HCT116 (cell line): ENCODE results near the gene GPC4. TPM values are rescaled to one million over a fixed set of nuclear protein-coding genes. Genes with fewer than 3 reads are reported as not detected.

Experiments
- ATAC-seq: fragments of 200-7000 bp; cut with Tn5 transposase; 2 replicates; pipeline ENCODE4 v1.9.1; 2020; ENCODE audit warnings: mild to moderate bottlenecking, moderate library complexity
- BruUV-seq: library from RNA; stranded (reverse); fragments of 400-500 nt; replicated peaks from 2 replicates; lab custom pipeline; 2021; lab: Mats Ljungman, UMichigan
- CTCF ChIA-PET: fragments of 300-600 bp; sonication (Branson Sonifier 250); formaldehyde crosslinking; loops from one replicate; lab custom pipeline; 2021; ENCODE audit warnings: antibody characterized with exemption; lab: Charles Lee
- POLR2A ChIA-PET: fragments of 300-600, 350-600 bp; sonication (Branson Sonifier 250); formaldehyde crosslinking; loops from one replicate; lab custom pipeline; 2021; ENCODE audit warnings: antibody characterized with exemption; lab: Charles Lee
- RAD21 ChIA-PET, 2 experiments: fragments of 300-600 bp; sonication (Branson Sonifier 250); formaldehyde crosslinking; loops; one replicate each; lab custom pipeline; 2023; ENCODE audit warnings: low total read pairs in 2 of 2; ENCODE audit not compliant: uncharacterized antibody in 2 of 2, unreplicated experiment in 2 of 2, low non-redundant PET in 1 of 2; lab: Charles Lee
- DNase-seq: peaks from one replicate; pipeline ENCODE4 v3.0.0-alpha.2; 2010; ENCODE audit warnings: low read depth, low spot score
- H2AFZ ChIP-seq: fragments of 200-600 bp; shearing (Covaris generic), sonication (generic); 2 replicates; pipeline ENCODE4 v1.6.1; 2017; ENCODE audit warnings: low read depth, mixed run types, mixed read lengths, antibody characterized with exemption, low read length; ENCODE audit not compliant: poor library complexity, severe bottlenecking
- H3K27ac ChIP-seq: 2 replicates; pipeline ENCODE4 v1.5.1; 2012; ENCODE audit warnings: low read depth, low read length
- H3K27me3 ChIP-seq: fragments of 200-600 bp; sonication (generic); 2 replicates; pipeline ENCODE4 v1.6.1; 2016; ENCODE audit warnings: mixed run types, low read length, mixed read lengths; ENCODE audit not compliant: insufficient read depth
- H3K36me3 ChIP-seq, 2 experiments: fragments of 200-500 bp in 1 of 2; fragments of 200-600 bp in 1 of 2; sonication (Bioruptor generic) in 1 of 2; sonication (generic) in 1 of 2; 2 replicates each; pipeline versions ENCODE4 v1.5.1 to v1.6.1; 2014 to 2016; ENCODE audit warnings: low read length in 2 of 2, inconsistent platforms in 1 of 2, mixed read lengths in 1 of 2, mixed run types in 1 of 2; ENCODE audit not compliant: insufficient read depth in 2 of 2, control insufficient read depth in 1 of 2
- H3K4me1 ChIP-seq, 2 experiments: fragments of 200-600 bp in 1 of 2; sonication (generic) in 1 of 2; 2 replicates each; pipeline versions ENCODE4 v1.5.1 to v1.6.1; 2012 to 2017; ENCODE audit warnings: low read length in 2 of 2, inconsistent platforms in 1 of 2, mild to moderate bottlenecking in 1 of 2, mixed read lengths in 1 of 2, mixed run types in 1 of 2, moderate library complexity in 1 of 2; ENCODE audit not compliant: insufficient read depth in 2 of 2, control insufficient read depth in 1 of 2
- H3K4me2 ChIP-seq: fragments of 200-600 bp; sonication (generic); 2 replicates; pipeline ENCODE4 v1.6.1; 2017; ENCODE audit warnings: mixed run types, low read length, mixed read lengths
- H3K4me3 ChIP-seq, 2 experiments: fragments of 200-600 bp in 1 of 2; sonication (generic) in 1 of 2; replicated peaks in 1 of 2; 2 replicates each; pipeline ENCODE4 v1.5.1; 2011 to 2016; ENCODE audit warnings: low read length in 2 of 2, control low read depth in 1 of 2, low read depth in 1 of 2, mild to moderate bottlenecking in 1 of 2, mixed read lengths in 1 of 2, mixed run types in 1 of 2
- H3K79me2 ChIP-seq: fragments of 200-600 bp; sonication (generic); 2 replicates; pipeline ENCODE4 v1.6.1; 2017; ENCODE audit warnings: mild to moderate bottlenecking, mixed run types, low read length, moderate library complexity, mixed read lengths; ENCODE audit not compliant: insufficient read depth
- H3K9ac ChIP-seq: fragments of 200-600 bp; sonication (generic); 2 replicates; pipeline ENCODE4 v1.6.1; 2016; ENCODE audit warnings: low read length, mixed read lengths
- H3K9me2 ChIP-seq: fragments of 200-600 bp; sonication (generic), shearing (Covaris generic); 2 replicates; pipeline ENCODE4 v1.6.1; 2017; ENCODE audit warnings: mixed run types, mild to moderate bottlenecking, moderate library complexity; ENCODE audit not compliant: insufficient read depth
- H3K9me3 ChIP-seq, 2 experiments: fragments of 200-500 bp in 1 of 2; fragments of 200-600 bp in 1 of 2; sonication (Bioruptor generic) in 1 of 2; sonication (generic) in 1 of 2; 2 replicates each; pipeline ENCODE4 v1.6.1; 2014 to 2017; ENCODE audit warnings: low read length in 2 of 2, mixed read lengths in 2 of 2, inconsistent platforms in 1 of 2, low read depth in 1 of 2, mild to moderate bottlenecking in 1 of 2, mixed run types in 1 of 2, moderate library complexity in 1 of 2; ENCODE audit not compliant: control insufficient read depth in 1 of 2, insufficient read depth in 1 of 2
- H4K20me1 ChIP-seq: fragments of 200-600 bp; sonication (generic), shearing (Covaris generic); 2 replicates; pipeline ENCODE4 v1.6.1; 2017; ENCODE audit warnings: mixed run types, mild to moderate bottlenecking, moderate library complexity; ENCODE audit not compliant: insufficient read depth
- EGR1 ChIP-seq: IDR thresholded peaks from 2 replicates; pipeline ENCODE4 v1.6.1; 2012; ENCODE audit warnings: low read depth
- ELF1 ChIP-seq: IDR thresholded peaks from 2 replicates; pipeline ENCODE4 v1.6.1; 2012; ENCODE audit warnings: low read depth, borderline replicate concordance
- EZH2 ChIP-seq: fragments of 200-600 bp; sonication (generic); IDR thresholded peaks from 2 replicates; pipeline ENCODE4 v1.6.1; 2017; ENCODE audit warnings: antibody characterized with exemption, mixed run types
- EZH2phosphoT487 ChIP-seq: fragments of 200-600 bp; IDR thresholded peaks from 2 replicates; pipeline ENCODE4 v1.6.1; 2018; ENCODE audit warnings: antibody characterized with exemption, borderline replicate concordance
- FOSL1 ChIP-seq: IDR thresholded peaks from 2 replicates; pipeline ENCODE4 v1.6.1; 2012; ENCODE audit warnings: low read depth
- JUND ChIP-seq: IDR thresholded peaks from 2 replicates; pipeline ENCODE4 v1.6.1; 2012
- POLR2A ChIP-seq: IDR thresholded peaks from 2 replicates; pipeline ENCODE4 v1.7.0; 2011; ENCODE audit warnings: borderline replicate concordance; ENCODE audit not compliant: insufficient read depth, insufficient read length; ENCODE audit errors: extremely low read depth
- POLR2AphosphoS5 ChIP-seq: IDR thresholded peaks from 2 replicates; pipeline ENCODE4 v1.6.1; 2011; ENCODE audit warnings: mild to moderate bottlenecking, low read depth, low read length, moderate library complexity
- RAD21 ChIP-seq: IDR thresholded peaks from 2 replicates; pipeline ENCODE4 v1.6.1; 2012; ENCODE audit warnings: low read depth, mild to moderate bottlenecking
- SP1 ChIP-seq: IDR thresholded peaks from 2 replicates; pipeline ENCODE4 v1.6.1; 2012; ENCODE audit warnings: low read depth
- SRF ChIP-seq: IDR thresholded peaks from 2 replicates; pipeline ENCODE4 v1.6.1; 2012; ENCODE audit warnings: low read depth
- YY1 ChIP-seq: IDR thresholded peaks from 2 replicates; pipeline ENCODE4 v1.6.1; 2011; ENCODE audit warnings: low read length, low read depth, moderate library complexity, mild to moderate bottlenecking; ENCODE audit not compliant: insufficient replicate concordance; ENCODE audit errors: extremely low read depth
- ZFX ChIP-seq: fragments of 450-650 bp; IDR thresholded peaks from 2 replicates; pipeline ENCODE4 v1.6.1; 2017
- intact Hi-C: fragments of 100-400 bp; cut with micrococcal nuclease; formaldehyde crosslinking; loops from 2 replicates; pipeline ENCODE4 v1.10.0; 2022
- total RNA-seq: library from RNA; stranded (reverse); gene quantifications from one replicate; pipeline ENCODE4 v1.2.1, GENCODE V29; 2021; ENCODE audit not compliant: unreplicated experiment
- TF ChIP-seq, protein P1 (sequence below): IDR thresholded peaks from 2 replicates; pipeline ENCODE4 v1.6.1; 2011; ENCODE audit warnings: mild to moderate bottlenecking, low read length, moderate library complexity; ENCODE audit not compliant: insufficient replicate concordance; ENCODE audit errors: extremely low read depth
- TF ChIP-seq, protein P2 (sequence below): IDR thresholded peaks from 2 replicates; pipeline ENCODE4 v1.6.1; 2012
- TF ChIP-seq, protein P3 (sequence below): IDR thresholded peaks from 2 replicates; pipeline ENCODE4 v1.6.1; 2012; ENCODE audit warnings: low read depth

The GPC4 gene
- total RNA-seq, 1 experiment from 2014 or later, result 9.7 TPM

DNA sequence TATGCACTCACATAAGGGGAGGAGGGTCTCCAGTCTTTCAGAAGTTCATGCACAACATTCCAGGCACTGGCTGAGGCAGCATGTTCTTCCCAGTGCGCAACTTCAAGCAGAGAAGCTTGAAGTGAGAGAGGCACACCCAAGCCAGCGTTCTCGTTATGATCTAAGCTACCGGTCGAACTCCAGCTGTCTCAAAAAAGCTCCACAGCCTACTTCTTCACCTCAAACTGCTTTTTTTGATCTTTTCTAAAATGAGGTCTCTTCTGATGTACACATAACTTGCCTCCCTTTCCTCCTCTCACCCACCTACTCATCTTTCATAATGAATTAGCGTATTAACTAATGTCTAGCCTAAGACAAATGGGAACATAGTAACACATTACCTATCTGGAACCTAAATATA lies 25.3 kb downstream of the GPC4 start:
- no peak overlapping the region for H3K4me3 ChIP-seq
- no peaks in the 10 kb centered on the region for H4K20me1 ChIP-seq
- no peak overlapping the region for H2AFZ ChIP-seq
- no peak overlapping the region for H3K9ac ChIP-seq
- H3K36me3 ChIP-seq, result no peaks in the 10 kb centered on the region
- CTCF ChIA-PET, result no interaction called here
- no peaks in the 10 kb centered on the region for H3K4me1 ChIP-seq
- ATAC-seq (no peak), DNase-seq (no peak)
- RAD21 ChIA-PET, result no interaction called here
- intact Hi-C loops, result no loop called here
- POLR2A ChIA-PET, result no interaction called here
- no peaks in the 10 kb centered on the region for H3K9me2 ChIP-seq
- no peaks in the 10 kb centered on the region for H3K27me3 ChIP-seq
- TF ChIP-seq JUND (no peak), YY1 (no peak), POLR2A (no peak), POLR2AphosphoS5 (no peak), EZH2phosphoT487 (no peak), EZH2 (no peak), RAD21 (no peak), ELF1 (no peak), ZFX (no peak), SP1 (no peak), EGR1 (no peak), FOSL1 (no peak), SRF (no peak)
- TF ChIP-seq, protein P1, sequence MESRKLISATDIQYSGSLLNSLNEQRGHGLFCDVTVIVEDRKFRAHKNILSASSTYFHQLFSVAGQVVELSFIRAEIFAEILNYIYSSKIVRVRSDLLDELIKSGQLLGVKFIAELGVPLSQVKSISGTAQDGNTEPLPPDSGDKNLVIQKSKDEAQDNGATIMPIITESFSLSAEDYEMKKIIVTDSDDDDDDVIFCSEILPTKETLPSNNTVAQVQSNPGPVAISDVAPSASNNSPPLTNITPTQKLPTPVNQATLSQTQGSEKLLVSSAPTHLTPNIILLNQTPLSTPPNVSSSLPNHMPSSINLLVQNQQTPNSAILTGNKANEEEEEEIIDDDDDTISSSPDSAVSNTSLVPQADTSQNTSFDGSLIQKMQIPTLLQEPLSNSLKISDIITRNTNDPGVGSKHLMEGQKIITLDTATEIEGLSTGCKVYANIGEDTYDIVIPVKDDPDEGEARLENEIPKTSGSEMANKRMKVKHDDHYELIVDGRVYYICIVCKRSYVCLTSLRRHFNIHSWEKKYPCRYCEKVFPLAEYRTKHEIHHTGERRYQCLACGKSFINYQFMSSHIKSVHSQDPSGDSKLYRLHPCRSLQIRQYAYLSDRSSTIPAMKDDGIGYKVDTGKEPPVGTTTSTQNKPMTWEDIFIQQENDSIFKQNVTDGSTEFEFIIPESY, result no peak
- TF ChIP-seq, protein P2, sequence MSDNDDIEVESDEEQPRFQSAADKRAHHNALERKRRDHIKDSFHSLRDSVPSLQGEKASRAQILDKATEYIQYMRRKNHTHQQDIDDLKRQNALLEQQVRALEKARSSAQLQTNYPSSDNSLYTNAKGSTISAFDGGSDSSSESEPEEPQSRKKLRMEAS, result no peak
- TF ChIP-seq, protein P3, sequence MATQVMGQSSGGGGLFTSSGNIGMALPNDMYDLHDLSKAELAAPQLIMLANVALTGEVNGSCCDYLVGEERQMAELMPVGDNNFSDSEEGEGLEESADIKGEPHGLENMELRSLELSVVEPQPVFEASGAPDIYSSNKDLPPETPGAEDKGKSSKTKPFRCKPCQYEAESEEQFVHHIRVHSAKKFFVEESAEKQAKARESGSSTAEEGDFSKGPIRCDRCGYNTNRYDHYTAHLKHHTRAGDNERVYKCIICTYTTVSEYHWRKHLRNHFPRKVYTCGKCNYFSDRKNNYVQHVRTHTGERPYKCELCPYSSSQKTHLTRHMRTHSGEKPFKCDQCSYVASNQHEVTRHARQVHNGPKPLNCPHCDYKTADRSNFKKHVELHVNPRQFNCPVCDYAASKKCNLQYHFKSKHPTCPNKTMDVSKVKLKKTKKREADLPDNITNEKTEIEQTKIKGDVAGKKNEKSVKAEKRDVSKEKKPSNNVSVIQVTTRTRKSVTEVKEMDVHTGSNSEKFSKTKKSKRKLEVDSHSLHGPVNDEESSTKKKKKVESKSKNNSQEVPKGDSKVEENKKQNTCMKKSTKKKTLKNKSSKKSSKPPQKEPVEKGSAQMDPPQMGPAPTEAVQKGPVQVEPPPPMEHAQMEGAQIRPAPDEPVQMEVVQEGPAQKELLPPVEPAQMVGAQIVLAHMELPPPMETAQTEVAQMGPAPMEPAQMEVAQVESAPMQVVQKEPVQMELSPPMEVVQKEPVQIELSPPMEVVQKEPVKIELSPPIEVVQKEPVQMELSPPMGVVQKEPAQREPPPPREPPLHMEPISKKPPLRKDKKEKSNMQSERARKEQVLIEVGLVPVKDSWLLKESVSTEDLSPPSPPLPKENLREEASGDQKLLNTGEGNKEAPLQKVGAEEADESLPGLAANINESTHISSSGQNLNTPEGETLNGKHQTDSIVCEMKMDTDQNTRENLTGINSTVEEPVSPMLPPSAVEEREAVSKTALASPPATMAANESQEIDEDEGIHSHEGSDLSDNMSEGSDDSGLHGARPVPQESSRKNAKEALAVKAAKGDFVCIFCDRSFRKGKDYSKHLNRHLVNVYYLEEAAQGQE, result no peak
- no peaks in the 10 kb centered on the region for H3K79me2 ChIP-seq
- H3K9me3 ChIP-seq, result no peaks in the 10 kb centered on the region
- no TSS peak for BruUV-seq
- no peak overlapping the region for H3K27ac ChIP-seq
- H3K4me2 ChIP-seq, result no peak overlapping the region
